Activated CD8-positive, alpha-beta memory T cell treated with anti-CD3 and anti-CD28 coated beads for 48 hours (primary cell): ENCODE data around the gene MYLK2.

Experiments
- DNase-seq, 3 experiments: peaks; one replicate each; pipeline ENCODE4 v3.0.0-alpha.2; 2020; ENCODE audit warnings: low read depth in 2 of 3, low spot score in 2 of 3

Gene MYLK2

DNA sequence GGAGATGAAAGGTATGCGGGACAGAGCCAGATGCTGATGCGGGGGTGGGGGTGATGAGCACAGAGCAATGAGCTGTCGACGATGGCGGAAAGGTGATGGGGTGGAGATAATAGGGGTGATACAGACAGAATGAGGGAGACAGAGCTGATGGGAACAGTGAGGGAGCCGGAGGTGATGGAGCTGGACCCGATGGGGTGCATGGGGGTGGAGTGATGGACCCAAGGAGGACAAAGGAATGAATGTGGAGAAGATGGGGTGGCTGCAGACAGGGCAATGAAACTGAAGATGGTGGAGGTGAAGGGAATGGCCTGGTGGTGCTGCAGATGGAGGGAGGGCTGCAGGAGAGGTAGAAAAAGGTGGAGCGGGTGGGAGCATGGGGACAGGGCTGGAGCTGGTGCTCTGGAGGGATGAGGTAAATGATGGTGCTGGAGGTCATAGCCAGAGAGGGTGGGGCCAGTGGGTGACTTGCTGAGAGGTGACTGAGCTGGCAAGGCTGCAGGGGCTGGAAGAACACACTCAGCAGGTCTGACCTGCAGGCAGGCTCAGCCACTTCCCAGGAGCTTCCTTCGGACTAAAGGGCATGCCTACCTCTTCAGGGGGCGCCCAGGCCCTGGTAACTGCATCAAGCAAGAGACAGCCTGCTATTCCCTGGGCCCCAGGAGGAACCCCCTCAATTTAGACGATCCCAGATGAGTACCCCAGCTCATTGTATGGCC is 32.2 kb downstream of the MYLK2 start:
- DNase-seq, result no peak

DNA sequence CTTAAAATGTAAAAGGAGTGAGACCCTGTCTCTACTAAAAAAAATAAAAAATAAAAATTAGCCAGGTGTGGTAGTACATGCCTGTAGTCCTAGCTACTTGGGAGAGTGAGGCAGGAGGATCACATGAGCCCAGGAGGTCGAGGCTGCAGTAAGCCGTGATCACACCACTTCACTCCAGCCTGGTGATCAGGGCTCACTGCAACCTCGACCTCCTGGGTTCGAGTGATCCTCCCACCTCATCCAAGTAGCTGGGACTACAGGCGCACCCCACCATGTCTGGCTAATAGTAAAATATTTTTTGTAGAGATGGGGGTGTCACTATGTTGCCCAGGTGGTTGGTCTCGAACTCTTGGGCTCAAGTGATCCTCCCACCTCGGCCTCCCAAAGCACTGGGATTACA is 34.3 kb downstream of the MYLK2 start:
- DNase-seq, result no peak

DNA sequence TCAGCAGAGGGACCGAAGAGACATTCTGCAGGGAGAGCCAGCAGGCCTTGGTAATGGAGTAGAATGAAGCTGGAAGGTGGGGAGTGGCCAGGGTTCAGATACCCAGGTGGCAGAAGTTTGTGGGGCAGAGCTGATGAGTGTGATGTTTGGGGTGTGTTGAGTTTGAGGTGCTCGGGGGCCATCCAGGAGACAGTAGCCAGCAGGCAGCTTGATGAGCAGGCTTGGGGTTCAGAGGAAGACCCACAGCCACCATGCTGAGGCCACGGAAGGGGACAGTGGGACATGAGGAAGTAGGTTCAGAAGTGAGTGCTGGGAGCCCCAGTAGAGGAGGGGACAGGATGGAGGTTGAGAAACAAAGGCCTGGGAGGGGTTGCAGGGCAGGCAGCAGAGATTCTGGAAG is 37.4 kb downstream of the MYLK2 start:
- DNase-seq, result no peak

DNA sequence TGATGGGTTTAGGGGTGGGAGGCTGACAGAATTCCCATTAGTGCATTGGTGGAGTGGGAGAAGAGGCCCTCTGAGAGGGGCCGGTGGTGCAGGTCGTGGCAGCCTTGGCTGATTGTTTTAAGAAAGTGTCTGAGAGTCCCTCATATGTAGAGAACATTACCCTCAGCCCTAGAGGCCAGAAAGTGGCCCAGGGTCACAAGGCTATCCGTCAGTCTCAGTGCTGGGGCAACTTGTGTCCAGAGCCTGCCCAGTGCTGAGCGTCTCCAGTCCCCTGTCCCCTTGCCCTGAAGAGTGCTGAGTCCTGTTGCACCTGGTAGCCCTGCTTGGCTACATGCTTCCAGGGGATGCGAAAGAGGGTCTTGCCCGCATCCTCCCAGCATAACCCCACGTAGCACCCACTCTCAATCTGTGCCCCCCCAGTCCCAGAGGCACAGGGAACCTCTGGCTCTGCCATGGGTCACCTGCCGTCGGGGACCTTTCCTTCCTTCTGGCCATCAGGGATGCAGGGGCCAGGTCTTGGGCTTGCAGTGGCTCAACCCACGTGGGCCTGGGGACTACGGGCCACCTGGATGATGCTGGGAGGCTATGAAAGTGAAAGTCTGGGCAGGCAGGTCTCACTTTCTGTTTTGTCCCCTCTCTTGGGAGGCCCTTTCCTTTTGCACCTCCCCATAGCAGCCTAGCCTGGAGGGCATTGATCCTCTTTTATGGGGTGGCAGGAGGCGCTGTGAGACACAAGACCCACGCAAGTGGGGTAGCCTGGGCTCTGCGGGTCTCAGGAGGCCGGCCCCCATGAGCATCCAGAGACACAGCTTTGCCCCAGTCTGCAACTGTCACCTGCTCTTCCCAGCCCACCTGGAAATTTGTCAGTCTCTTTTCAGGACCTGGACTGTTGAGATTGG is 39.0 kb downstream of the MYLK2 start:
- no peak for DNase-seq

DNA sequence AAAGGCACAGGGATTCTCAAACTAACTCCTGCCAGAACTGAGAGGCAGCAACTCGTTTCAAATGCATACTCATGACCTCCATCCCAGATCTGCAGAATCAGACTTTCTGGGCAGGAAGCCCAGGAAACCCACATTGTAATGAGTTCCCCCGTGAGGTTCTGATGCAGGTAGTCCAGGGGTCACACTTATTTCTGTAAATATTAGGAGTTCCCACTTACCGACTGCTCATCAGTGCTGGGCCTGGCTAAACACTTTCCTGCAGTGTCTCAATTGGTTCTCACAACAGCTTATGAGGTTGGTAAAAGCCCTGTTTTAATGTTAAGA is 39.6 kb downstream of the MYLK2 start:
- DNase-seq, result no peak

DNA sequence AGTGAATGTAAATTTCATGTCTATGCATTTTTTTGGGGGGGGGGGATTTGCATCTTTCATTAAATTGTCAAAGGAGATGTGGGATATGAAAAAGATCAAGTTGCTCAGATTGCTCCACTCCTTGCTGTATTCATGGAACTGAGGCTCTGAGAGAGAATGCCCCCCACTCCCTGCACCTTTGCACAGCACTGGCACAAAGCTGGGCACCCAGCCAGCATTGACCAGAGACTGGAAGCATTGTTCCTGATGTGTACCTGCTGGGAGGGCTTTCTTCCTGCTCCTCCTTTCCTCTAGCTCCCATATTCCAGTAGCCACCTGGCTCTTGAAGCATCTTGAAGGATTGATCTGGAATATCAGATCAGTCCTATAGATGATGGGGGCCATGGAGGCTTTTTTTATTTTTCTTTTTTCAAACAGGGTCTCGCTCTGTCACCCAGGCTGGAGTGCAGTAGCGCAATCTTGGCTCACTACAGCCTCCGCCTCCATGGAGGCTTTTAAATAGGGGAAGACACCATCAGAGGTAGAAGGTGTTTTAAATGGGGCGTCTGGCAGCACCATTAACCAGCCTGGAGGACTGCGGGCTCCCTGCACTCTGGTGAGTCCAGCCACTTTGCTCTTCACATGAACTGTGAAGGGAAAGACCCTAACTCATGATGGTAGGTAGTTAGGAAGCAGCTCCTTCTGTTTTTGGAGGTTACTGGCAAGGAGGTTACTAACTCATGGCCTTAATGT is 40.3 kb downstream of the MYLK2 start:
- DNase-seq, result no peak

DNA sequence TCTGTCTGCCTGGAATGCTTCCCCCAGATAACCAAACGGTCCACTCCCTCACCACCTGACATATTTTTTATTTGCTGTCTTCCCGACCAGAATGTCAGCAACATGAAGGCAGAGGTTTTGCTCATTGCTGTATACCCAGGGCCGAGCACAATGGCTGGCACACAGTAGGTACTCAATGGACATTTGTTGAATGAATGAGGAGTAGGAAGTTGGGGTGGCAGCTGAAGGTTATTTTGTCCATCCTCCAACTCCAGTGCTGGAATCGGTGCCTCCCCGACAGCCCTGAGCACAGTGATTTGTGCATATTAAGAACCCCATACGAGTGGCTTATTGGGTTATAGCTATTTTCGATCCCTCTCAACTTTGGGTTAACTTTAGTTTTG is 40.8 kb downstream of the MYLK2 start:
- no peak for DNase-seq

DNA sequence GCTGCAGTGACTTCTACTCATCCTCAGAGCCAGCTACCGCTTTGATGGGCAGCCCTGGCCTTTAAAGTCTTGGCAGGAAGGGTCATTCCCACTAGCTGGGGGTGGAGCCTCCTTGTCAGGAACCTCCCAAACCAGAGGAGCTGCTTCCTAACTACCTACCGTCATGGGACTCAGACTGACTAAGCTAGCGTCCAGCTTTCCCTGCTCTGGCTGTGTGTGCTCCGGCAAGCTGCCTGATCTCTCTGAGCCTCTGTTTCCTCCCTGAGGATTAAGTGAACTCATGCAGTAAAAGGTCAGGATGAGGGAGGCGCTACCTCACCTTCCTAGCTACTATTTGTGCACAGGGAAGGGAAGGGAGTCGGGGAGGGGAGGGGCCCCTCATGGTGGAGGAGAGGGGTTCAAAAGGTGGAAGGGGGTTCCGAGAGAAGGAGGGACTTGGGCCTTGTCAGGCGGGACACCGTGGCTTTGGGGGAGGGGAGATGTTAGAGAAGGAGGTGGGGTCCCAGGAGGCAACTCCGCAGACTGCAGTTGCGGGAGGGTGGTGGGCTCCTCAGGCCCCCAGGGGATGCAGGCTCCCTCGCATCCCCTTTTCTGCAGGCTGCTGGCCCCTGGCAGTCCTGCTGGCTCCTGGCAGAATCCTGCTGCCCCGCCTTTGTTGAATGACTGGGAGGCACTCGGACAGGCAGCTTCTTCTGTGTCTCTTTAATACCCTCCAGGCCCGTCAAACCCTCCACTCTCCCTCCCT is 41.4 kb downstream of the MYLK2 start:
- DNase-seq, result no peak

DNA sequence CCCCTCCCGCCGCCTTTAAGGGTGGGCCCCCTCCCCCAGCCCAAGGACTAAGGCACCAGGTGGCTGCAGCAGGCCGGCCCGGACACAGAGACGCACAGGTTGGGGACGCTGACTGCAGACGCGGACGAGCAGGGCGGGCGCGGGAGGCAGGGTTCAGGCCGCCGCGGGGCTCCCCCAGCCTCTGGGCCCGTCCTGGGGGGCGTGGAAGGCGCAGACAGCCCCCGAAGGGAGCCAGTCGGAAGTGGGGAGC is 41.9 kb downstream of the MYLK2 start:
- no peak for DNase-seq

DNA sequence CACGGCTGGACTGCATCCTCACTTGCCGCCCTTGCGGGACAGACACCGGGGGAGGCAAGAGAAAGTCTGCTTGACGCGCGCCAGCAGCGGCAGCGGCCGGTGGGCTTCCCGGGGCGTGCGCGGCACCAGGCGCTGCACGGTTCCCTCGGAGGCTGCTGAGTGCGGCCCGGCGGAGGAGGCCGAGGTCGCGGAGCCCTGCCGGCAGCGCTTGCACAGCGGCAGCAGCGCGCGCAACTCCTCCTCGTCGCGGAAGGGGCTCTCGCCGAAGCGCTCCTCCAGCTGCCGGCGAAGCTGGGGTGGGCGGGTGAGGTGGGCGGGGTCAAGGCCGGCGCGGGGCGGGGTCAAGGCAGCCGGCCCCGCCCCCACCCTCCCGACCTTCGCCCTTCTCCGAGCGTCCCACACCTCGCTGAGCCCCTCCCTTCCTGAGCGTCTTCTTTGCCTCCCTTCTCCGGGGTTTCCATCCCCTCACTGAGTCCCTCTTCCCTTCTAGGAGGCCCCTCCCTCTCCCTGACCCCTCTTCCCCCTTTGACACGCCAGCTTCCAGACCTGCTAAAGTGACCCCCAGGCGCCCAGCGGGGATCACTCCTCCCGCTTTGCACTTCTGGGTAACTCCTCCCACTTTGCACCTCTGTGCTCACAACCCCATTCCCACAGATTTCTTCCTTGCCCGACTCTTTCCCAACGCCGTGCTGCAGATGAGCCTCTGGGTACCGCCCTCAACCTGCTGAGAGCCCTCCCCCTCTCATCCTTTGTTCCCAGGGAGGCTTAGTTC is 42.4 kb downstream of the MYLK2 start:
- DNase-seq, result peak; percentile 23 to 47 (median 37)

DNA sequence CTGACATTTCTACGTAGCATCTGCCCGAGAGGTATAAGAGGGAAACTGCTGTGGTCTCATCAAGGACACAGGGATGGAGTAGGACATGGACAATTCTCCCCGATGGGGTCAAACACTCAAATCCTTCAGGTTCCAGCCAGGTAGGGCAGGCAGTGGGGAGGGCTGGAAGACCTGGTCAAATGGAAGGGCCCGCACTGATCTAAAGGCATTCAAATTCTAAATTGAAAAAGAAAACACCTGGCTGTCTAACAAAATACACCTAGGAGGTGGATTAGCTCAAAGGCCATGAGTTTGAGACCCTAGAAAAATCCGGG is 43.0 kb downstream of the MYLK2 start:
- DNase-seq, result no peak

DNA sequence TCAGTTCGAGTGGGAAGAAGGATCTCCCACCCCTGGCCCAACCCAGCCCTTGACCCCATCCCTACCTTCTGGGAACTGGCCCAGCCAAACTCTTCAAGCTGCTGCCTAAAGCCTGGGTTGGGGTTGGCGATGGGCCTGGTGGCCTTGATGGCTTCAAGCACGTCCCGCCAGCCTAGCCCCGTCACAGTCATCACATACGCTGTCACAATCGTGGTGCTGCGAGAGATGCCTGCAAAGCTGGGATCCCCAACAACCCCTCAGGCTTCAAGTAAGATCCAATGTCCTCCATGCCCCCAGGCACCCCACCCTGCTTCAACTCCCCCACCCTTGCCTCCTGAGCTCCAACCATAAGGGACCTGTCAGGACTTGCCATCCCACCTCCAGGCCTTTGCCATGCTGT is 43.4 kb downstream of the MYLK2 start:
- no peak for DNase-seq

DNA sequence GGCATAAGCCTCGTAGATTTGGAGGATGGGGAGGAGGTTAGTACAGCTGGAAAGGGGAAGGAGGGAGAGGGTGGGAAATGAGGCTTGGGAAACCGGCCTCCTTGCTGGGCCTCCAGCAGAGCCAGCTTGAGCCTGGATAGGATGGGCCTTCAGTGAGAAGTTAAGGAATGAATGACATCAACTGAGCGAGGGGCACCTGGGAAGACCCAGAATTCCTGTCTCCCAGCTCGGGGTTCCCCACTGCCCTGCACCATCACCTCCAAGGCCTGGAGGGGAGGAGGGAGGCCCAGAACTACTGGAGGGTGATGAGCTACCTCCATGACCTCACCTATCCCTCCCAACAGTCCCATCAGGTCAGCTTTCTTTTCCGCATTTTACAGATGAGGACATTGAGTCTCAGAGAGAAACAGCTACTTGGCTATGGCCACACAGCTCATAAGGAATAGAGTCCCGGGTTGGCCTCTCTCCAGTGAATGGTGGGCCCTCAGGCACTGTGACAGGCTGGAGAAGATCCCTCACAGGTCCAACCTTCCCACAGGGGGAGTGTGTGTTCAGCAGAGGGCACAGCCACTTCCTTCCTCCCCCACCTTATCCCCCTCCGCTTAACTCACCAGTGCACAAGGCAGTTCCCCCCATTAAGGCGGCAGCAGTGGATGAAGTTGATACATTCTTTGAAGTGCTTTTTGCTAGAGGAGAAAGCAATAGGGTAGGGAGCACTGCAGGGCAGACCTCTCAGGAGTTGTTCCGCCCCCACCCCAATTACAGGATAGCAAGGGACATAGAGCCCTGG is 44.3 kb downstream of the MYLK2 start:
- no peak for DNase-seq

DNA sequence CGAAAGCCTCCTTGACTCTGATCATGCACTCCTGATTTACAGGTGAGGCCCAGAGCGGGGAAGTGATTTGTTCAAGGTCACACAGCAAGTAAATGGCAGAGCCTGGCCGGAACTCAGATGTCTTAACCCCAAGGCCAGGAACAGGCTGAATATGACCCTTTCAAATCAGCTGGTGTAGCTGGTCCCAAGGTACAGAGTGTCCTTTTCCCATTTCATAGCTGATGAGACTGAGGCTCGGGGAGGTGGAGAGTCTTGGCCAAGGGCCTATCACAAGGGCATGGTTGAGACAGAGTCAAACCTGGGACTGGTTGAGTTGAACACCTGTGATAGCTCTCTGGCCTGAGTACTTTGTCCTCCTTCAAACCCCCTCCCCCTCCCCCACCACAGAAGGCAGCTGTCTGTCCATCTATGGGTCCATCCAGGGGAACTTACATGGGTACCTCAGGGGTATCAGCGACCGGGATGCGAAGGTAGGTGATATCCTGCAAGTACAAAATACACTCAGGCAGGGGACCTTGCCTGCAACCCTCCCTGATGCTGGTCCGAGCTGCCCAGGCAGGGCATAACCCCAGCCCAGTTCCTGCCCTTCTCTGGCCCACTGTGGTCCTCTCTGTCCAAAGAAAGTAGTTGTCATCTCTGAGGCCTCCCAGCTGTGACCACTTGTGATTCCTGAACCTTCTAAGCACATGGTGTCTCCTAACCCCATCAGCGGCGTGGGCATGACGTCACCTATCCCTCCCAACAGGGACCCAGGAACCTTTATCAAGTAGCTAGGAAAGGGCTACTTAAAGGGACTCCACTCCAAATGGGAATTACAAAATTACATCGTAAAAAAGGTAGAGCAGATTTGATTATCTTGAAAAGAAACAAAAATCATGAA is 45.6 kb downstream of the MYLK2 start:
- no peak for DNase-seq

DNA sequence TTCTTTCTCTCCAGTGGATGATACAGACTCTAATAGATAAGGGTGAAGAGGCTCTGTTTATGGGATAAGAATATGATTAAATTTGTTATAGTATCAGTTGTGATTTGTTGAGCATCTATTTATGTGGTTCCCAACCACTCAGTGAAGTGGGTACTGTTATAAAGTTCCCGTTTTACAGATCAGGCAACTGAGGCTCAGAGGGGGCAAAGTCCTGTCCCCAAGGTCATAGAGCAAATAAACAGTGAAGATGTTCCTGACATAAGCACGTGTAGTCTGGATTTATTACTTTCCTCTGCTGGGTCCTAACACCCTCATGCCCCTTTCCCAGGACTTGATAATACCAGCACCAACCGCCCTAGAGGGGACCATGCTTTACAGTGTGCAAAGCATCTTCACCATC is 47.1 kb downstream of the MYLK2 start:
- DNase-seq, result no peak

DNA sequence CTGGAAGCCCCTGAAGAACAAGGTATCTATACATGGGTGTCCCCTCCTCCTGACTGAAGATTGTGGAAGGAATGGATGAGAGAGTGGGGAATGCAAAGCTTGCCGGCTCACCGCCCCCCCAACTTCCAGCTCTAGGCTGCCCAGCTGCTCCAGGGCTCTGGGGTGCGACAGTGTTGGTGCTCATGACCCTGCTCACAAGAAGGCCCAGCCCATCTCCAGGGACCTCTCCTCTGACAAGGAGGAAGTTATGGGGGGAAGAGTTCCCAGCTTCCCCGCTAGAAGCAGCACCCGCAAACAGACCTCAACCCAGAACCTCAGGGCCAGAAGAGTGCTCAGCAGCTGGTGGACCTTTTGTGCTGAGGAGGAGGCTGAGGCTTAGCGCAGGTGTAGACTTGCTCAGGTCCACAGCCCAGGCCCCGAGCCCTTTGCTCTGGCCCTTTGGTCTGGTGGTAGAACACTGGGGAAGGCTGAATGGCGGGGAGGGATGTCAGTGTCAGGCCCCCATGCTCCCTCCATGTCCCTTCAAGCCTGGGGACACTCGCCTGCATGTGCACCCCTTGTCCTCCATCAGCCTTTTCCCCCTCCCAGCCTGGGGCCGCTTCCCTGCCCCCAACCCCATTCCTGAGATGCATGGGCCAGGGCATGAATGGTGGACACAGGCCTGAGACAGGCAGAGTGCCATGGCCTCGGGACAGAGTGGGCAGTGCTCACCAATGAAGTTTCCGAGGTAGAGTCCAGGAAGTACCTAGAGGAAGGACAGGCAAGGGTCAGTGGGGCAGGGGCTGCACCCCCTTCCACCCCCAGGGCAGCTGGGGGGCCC is 49.9 kb downstream of the MYLK2 start:
- no peak for DNase-seq

DNA sequence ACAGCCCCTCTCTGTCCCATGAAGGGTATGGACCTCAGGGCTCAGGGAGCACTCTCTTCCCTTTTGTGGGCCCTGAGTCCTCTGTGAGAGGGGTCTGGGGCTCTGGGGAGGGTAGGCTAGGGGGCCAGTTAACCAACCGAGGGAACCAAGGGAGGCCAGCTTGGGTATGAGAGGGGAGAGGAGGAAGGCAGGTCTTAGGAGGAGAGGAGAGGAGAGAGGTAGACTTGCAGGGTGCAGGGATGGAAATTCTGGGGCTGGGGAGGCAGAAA is 50.5 kb downstream of the MYLK2 start:
- no peak for DNase-seq

DNA sequence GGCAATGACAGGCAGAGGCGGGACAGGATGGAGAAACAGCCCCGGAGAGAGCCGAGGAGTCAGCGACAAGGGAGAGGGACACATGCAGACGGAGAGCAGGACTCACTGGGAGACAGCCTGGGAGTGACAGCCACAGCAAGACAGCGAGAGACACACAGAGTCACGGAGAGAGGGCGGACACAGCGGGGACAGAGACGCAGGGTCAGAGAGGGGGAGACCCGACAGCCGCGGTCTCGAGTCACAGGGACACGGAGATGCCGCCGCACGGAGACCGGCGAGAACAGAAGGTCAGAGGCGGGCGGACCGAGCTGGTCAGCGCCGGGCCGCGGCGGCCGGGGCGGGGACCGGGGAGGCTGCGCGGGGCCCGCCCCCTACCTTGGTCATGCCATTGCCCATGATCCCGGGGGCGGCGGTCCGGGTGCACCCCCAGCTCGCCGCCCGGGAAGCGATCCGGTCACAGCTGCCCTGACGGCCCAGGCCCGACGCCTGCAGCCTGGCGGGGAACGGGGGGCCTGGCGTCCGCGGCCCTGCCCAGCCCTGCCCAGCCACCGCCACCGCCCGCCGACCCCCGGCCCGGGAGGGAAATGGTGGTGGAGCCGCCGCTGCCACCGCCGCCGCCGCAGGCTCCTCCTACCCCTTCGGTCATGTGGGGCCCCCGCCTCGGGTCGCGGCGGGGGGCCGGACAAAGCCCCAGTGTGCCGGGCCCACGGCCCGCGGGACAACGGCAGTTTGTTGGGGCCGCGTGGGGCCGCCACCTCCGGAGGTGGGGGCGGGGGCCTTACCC is 51.0 kb downstream of the MYLK2 start, which contains the start of the genes DUSP15 and TTLL9:
TSS of gene DUSP15 (minus strand) at position 586 of the 784 bp plus-strand sequence. CDS start at position 396, 190 bp downstream.
TSS of gene TTLL9 (plus strand) at position 693 of the 784 bp plus-strand sequence. CDS start 493 bp downstream, outside the sequence.
- DNase-seq, result no peak
